ENCODE results near the gene PRDM16. TPM values are rescaled to one million over a fixed set of nuclear protein-coding genes. Genes with fewer than 3 reads are reported as not detected.

PRDM16 gene
- total RNA-seq, 1 donor from 2014 or later, result 5.6 TPM

GRCh38 chr1:3273447-3273846, 204.4 kb downstream of the PRDM16 start:
- H3K4me3 ChIP-seq (ENCODE audit: low read depth, low read length), result no peak overlapping the region
- no peak for DNase-seq (ENCODE audit: low read depth)
- no peak for TF ChIP-seq CTCF (IDR thresholded peaks at IDR 0.05; ENCODE audit: insufficient read depth, low read length, poor library complexity, severe bottlenecking)
- no peaks in the 10 kb centered on the region for H3K36me3 ChIP-seq (ENCODE audit: control insufficient read depth, insufficient read depth, low read length)
- peaks cover 2% of the 10 kb centered on the region for H3K27me3 ChIP-seq (ENCODE audit: control insufficient read depth, insufficient read depth, low read length)

GRCh38 chr1:3274972-3275371, 206.0 kb downstream of the PRDM16 start:
- no peak for TF ChIP-seq CTCF (IDR thresholded peaks at IDR 0.05; ENCODE audit: insufficient read depth, low read length, poor library complexity, severe bottlenecking)
- Histone ChIP-seq H3K4me3 (ENCODE audit: low read depth, low read length) (no peak overlapping the region), H3K27me3 (ENCODE audit: control insufficient read depth, insufficient read depth, low read length) (peaks cover 2% of the 10 kb centered on the region), H3K36me3 (ENCODE audit: control insufficient read depth, insufficient read depth, low read length) (no peaks in the 10 kb centered on the region)
- DNase-seq (ENCODE audit: low read depth), result no peak

- H3K27me3 ChIP-seq (ENCODE audit: control insufficient read depth, insufficient read depth, low read length), result no peaks in the 10 kb centered on the region
- no peaks in the 10 kb centered on the region for H3K36me3 ChIP-seq (ENCODE audit: control insufficient read depth, insufficient read depth, low read length)
- no peak for TF ChIP-seq CTCF (IDR thresholded peaks at IDR 0.05; ENCODE audit: insufficient read depth, low read length, poor library complexity, severe bottlenecking)
- no peak for DNase-seq (ENCODE audit: low read depth)
- H3K4me3 ChIP-seq (ENCODE audit: low read depth, low read length), result no peak overlapping the region
These were observed 206.7 kb downstream of the PRDM16 start for GRCh38 chr1:3275471-3276340.

- Histone ChIP-seq H3K36me3 (ENCODE audit: control insufficient read depth, insufficient read depth, low read length) (no peaks in the 10 kb centered on the region), H3K4me3 (ENCODE audit: low read depth, low read length) (no peak overlapping the region), H3K27me3 (ENCODE audit: control insufficient read depth, insufficient read depth, low read length) (no peaks in the 10 kb centered on the region)
- DNase-seq (ENCODE audit: low read depth), result no peak
- TF ChIP-seq CTCF (IDR thresholded peaks at IDR 0.05; ENCODE audit: insufficient read depth, low read length, poor library complexity, severe bottlenecking), result no peak
These were observed 207.4 kb downstream of the PRDM16 start for GRCh38 chr1:3276341-3276800.

- H3K36me3 ChIP-seq (ENCODE audit: control insufficient read depth, insufficient read depth, low read length), result no peaks in the 10 kb centered on the region
- no peaks in the 10 kb centered on the region for H3K27me3 ChIP-seq (ENCODE audit: control insufficient read depth, insufficient read depth, low read length)
- DNase-seq (ENCODE audit: low read depth), result no peak
- no peak for TF ChIP-seq CTCF (IDR thresholded peaks at IDR 0.05; ENCODE audit: insufficient read depth, low read length, poor library complexity, severe bottlenecking)
- no peak overlapping the region for H3K4me3 ChIP-seq (ENCODE audit: low read depth, low read length)
These were observed 208.0 kb downstream of the PRDM16 start for GRCh38 chr1:3277011-3277471.

Measured in kidney epithelial cell (primary cell).